NT2/D1 (cell line): ENCODE data around the gene ANKFN1.

Source experiments
- DNase-seq: peaks from one replicate; pipeline ENCODE4 v3.0.0-alpha.2; 2011; ENCODE audit warnings: low read depth, low spot score
- H3K27me3 ChIP-seq: 2 replicates; pipeline ENCODE4 v1.6.0; 2011; ENCODE audit warnings: mild to moderate bottlenecking; ENCODE audit not compliant: insufficient read length, insufficient read depth
- H3K36me3 ChIP-seq: 2 replicates; pipeline ENCODE4 v1.6.1; 2011; ENCODE audit warnings: mild to moderate bottlenecking, low read length, mixed read lengths; ENCODE audit not compliant: insufficient read depth, insufficient read length
- H3K4me1 ChIP-seq: 2 replicates; pipeline ENCODE4 v1.5.1; 2011; ENCODE audit not compliant: insufficient read depth, insufficient read length
- H3K4me3 ChIP-seq: 2 replicates; pipeline ENCODE4 v1.5.1; 2011; ENCODE audit warnings: low read depth; ENCODE audit not compliant: insufficient read length
- H3K9ac ChIP-seq: 2 replicates; pipeline ENCODE4 v1.6.0; 2011; ENCODE audit warnings: low read depth; ENCODE audit not compliant: insufficient read length
- H3K9me3 ChIP-seq: 2 replicates; pipeline ENCODE4 v1.5.1; 2011; ENCODE audit warnings: mild to moderate bottlenecking, low read length; ENCODE audit not compliant: insufficient read depth
- SUZ12 ChIP-seq: IDR thresholded peaks from 2 replicates; pipeline ENCODE4 v1.6.1; 2011; ENCODE audit not compliant: insufficient read length, insufficient read depth; ENCODE audit errors: extremely low read depth
- YY1 ChIP-seq: IDR thresholded peaks from 2 replicates; pipeline ENCODE4 v1.6.1; 2011; ENCODE audit not compliant: insufficient read length, insufficient read depth
- ZNF274 ChIP-seq: IDR thresholded peaks from 2 replicates; pipeline ENCODE4 v1.6.1; 2011; ENCODE audit warnings: mild to moderate bottlenecking, low read depth, low read length

Gene ANKFN1

DNA sequence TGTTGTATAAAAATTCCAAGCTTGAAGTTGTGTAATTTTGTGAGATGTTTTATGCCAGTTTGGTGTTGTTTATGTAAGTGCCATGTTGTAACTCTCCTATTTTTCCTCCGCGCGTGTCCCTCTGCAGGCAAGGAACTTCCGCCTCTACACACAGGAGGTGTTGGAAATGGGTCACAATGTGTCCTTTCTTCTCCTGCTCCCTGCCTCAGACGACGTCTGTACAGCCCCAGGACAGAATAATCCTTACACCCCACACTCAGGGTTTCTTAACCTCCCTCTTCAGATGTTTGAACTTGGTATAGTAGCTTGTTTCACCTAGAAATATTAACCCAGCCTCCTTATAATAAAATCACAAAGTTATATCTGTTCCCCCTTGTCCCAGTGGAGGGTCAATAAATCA is 329.0 kb downstream of the ANKFN1 start:
- Histone ChIP-seq H3K9me3 (no peaks in the 10 kb centered on the region), H3K9ac (no peak overlapping the region), H3K27me3 (no peaks in the 10 kb centered on the region), H3K4me1 (no peaks in the 10 kb centered on the region), H3K4me3 (no peak overlapping the region), H3K36me3 (no peaks in the 10 kb centered on the region)
- no peak for TF ChIP-seq SUZ12
- no peak for TF ChIP-seq YY1
- no peak for TF ChIP-seq ZNF274
- DNase-seq, result no peak

DNA sequence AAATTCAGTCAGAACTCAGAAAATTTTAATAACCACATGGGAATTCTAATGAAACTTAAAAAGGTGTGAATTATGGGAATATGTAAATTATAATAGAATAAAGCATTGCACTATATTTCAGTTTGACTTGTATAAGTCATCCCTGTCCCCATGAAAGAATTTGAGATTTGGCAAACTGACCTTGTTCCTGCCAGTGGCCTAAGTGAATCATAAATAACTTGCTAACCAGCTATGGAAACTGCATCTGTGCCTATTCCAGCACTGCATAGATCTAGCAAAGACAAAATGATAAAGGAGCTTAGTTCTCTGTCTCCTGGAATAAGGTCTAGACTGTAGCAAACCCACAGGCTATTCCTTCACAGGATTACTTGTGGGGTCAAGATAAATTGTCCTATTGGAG is 333.5 kb downstream of the ANKFN1 start:
- no peak for DNase-seq
- H3K9ac ChIP-seq, result no peak overlapping the region
- no peaks in the 10 kb centered on the region for H3K36me3 ChIP-seq
- no peaks in the 10 kb centered on the region for H3K4me1 ChIP-seq
- no peaks in the 10 kb centered on the region for H3K27me3 ChIP-seq
- no peak overlapping the region for H3K4me3 ChIP-seq
- no peaks in the 10 kb centered on the region for H3K9me3 ChIP-seq
- TF ChIP-seq ZNF274 (no peak), SUZ12 (no peak), YY1 (no peak)

GRCh38 chr17:56488800-56489199 is 335.5 kb downstream of the ANKFN1 start:
- TF ChIP-seq SUZ12 (no peak), YY1 (no peak), ZNF274 (no peak)
- H3K9me3 ChIP-seq, result no peaks in the 10 kb centered on the region
- no peaks in the 10 kb centered on the region for H3K36me3 ChIP-seq
- no peak for DNase-seq
- no peak overlapping the region for H3K4me3 ChIP-seq
- no peaks in the 10 kb centered on the region for H3K27me3 ChIP-seq
- H3K4me1 ChIP-seq, result no peaks in the 10 kb centered on the region
- H3K9ac ChIP-seq, result no peak overlapping the region

DNA sequence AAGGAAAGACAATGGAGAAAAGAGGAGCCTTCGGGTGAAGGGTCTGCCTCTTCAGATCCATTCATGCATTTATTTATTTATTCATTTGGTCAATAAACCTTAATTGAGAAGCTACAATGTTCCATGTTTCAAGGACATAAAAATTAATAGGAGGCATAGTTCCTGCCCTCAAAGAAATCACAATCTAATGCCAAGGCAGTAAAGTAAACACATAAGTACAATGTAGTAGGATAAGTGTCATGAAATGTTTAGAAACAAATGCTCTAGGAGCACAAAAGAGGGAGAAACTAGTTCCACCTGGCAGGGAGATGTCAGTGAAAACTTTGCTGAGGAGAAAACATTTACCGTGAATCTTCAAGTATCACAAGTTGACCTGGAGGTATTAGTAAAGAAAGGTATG is 336.7 kb downstream of the ANKFN1 start:
- H3K27me3 ChIP-seq, result no peaks in the 10 kb centered on the region
- no peaks in the 10 kb centered on the region for H3K4me1 ChIP-seq
- H3K9me3 ChIP-seq, result no peaks in the 10 kb centered on the region
- H3K36me3 ChIP-seq, result no peaks in the 10 kb centered on the region
- no peak for DNase-seq
- no peak for TF ChIP-seq SUZ12
- no peak for TF ChIP-seq YY1
- TF ChIP-seq ZNF274, result no peak
- no peak overlapping the region for H3K9ac ChIP-seq
- H3K4me3 ChIP-seq, result no peak overlapping the region

DNA sequence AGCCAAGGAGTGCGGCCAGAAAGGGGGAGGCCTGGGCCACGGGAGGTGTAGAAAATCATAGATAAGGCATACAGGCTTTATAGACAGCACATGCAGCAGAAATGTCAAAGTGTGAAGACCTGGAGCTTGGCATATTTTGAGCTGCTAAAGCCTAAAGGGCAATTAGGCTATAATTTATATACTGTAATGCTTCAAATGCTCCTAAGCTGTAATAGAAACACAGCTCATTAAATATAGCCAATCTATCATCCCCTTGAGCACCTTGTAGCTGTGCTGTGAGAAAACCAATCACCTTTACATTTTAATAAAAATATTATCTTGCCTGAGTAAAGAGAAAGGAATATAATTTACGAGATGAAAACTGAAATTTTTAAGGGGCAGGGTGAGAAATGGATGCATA is 342.3 kb downstream of the ANKFN1 start:
- H3K9me3 ChIP-seq, result no peaks in the 10 kb centered on the region
- H3K4me3 ChIP-seq, result no peak overlapping the region
- H3K27me3 ChIP-seq, result no peaks in the 10 kb centered on the region
- H3K4me1 ChIP-seq, result no peaks in the 10 kb centered on the region
- H3K9ac ChIP-seq, result no peak overlapping the region
- no peak for TF ChIP-seq YY1
- no peak for TF ChIP-seq SUZ12
- no peak for TF ChIP-seq ZNF274
- no peaks in the 10 kb centered on the region for H3K36me3 ChIP-seq
- DNase-seq, result no peak

- DNase-seq, result no peak
- no peaks in the 10 kb centered on the region for H3K9me3 ChIP-seq
- H3K9ac ChIP-seq, result no peak overlapping the region
- no peaks in the 10 kb centered on the region for H3K27me3 ChIP-seq
- no peak overlapping the region for H3K4me3 ChIP-seq
- H3K4me1 ChIP-seq, result no peaks in the 10 kb centered on the region
- H3K36me3 ChIP-seq, result no peaks in the 10 kb centered on the region
- TF ChIP-seq YY1, result no peak
Measured at GRCh38 chr17:56497132-56497531, 343.9 kb downstream of the ANKFN1 start.

DNA sequence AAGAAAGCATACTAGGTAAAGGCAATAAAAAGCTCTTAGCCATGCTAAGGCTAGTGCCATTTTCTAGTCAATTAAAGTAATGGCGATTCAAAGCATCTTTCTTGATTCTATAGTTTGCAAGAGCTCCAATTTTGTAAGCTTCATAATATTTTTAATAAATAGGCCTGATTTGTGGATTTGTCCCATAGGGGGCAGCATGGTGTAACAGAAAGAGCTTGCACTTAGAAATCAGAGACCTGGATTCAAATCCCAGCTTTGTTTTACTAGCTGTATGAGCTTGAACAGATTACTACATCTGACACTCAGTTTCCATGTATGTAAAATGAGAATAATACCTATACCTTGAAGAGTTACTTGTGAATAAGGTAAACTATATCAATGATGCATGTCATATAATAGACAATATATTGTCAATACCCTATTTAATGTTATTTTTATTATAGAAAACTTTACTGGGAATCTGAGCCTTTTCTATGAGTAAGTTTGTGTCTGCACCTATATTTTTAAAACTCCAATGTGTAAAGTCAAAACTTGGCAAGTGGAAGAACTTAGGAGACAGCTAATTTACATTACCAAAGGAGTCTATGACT is 346.6 kb downstream of the ANKFN1 start:
- DNase-seq, result peak; percentile 6
- TF ChIP-seq YY1, result no peak
- no peak for TF ChIP-seq ZNF274
- no peak for TF ChIP-seq SUZ12
- no peaks in the 10 kb centered on the region for H3K36me3 ChIP-seq

More for the DNA sequence above, 346.6 kb downstream of the ANKFN1 start:
- no peaks in the 10 kb centered on the region for H3K27me3 ChIP-seq
- H3K4me1 ChIP-seq, result no peaks in the 10 kb centered on the region
- no peaks in the 10 kb centered on the region for H3K9me3 ChIP-seq
- no peak overlapping the region for H3K4me3 ChIP-seq
- H3K9ac ChIP-seq, result no peak overlapping the region
